Panc1 (cell line): Measurements from ENCODE around the gene RBM24.

Source experiments
- CTCF ChIP-seq: fragments of 450-650 bp; IDR thresholded peaks from 2 replicates; pipeline ENCODE4 v1.5.1; 2017; ENCODE audit warnings: mild to moderate bottlenecking
- REST ChIP-seq, 2 experiments: IDR thresholded peaks; 2 replicates each; pipeline ENCODE4 v1.6.1; 2011 to 2012; ENCODE audit warnings: low read depth in 2 of 2, control low read depth in 1 of 2, low read length in 1 of 2, mild to moderate bottlenecking in 1 of 2, moderate library complexity in 1 of 2; ENCODE audit not compliant: insufficient read depth in 1 of 2
- SIN3A ChIP-seq: IDR thresholded peaks from 2 replicates; pipeline ENCODE4 v1.6.1; 2012; ENCODE audit warnings: low read depth, mild to moderate bottlenecking, low read length, moderate library complexity, borderline replicate concordance; ENCODE audit not compliant: insufficient read depth

- no peak for TF ChIP-seq CTCF
- TF ChIP-seq REST (IDR thresholded peaks at IDR 0.05; ENCODE audit: insufficient read depth in 1 of 2, low read depth in 2 of 2, low read length in 1 of 2) = no peak
- TF ChIP-seq SIN3A = no peak
Measured at GRCh38 chr6:17240803-17241500, 40.2 kb upstream of the RBM24 start.
